ENCODE measurements around the gene RIC1.
"Not testable (repeated sequence)": the region's sequence is repeated elsewhere in the genome, so short reads cannot be mapped to it uniquely, and the experiment has no call there.

RIC1 gene

GRCh38 chr9:5718296-5719032 is 89.6 kb downstream of the RIC1 start:
- H3K27me3 ChIP-seq (ENCODE audit: control insufficient read depth, insufficient read depth, low read length): no peaks in the 10 kb centered on the region
- peaks cover 4% of the 10 kb centered on the region for H3K4me1 ChIP-seq (ENCODE audit: control insufficient read depth, insufficient read depth, low read length)
- no peak overlapping the region for H3K9ac ChIP-seq (ENCODE audit: low read length)
- no peaks in the 10 kb centered on the region for H3K36me3 ChIP-seq (ENCODE audit: control insufficient read depth, insufficient read depth, low read length)
- no peak overlapping the region for H3K4me3 ChIP-seq (ENCODE audit: low read length)
- H3K9me3 ChIP-seq (ENCODE audit: control insufficient read depth, low read length): no peaks in the 10 kb centered on the region

DNA sequence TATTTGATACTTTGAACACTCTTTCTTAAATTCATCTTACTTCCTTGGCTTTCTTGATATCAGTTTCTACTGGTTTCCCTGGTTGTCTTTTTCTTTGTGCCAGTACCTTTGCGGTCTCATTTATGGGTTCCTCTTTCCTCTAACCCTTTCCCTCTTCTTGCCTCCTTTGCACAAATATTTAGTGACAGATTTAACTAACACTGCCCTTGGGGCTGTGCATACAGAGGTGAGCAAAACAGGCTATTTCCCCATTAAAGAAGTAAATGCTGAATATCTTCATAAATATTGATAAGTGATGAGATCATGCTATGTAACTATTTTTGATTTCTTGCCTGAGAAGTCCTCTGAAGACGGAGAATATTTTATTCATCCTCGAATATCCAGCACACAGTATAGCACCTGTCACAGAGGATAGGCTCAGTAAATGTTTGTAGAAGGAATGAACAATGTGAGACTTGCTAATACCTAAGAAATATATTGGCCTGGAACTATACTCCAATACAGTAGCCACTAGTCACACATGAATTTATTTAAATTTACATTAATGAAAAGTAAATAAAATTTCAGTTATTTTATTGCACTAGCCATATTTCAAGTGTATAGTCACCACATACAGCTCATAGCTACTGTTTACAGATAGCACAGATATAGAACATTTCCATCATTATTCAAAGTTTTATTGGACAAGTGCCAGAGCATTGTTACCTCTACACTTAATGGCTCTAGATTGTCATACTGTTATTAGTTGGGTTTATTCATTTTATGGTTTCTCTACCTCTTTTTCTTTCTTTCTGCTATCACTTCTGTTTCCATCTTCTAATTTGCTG is 90.4 kb downstream of the RIC1 start:
- H3K27me3 ChIP-seq (ENCODE audit: control insufficient read depth, insufficient read depth, low read length): no peaks in the 10 kb centered on the region
- no peaks in the 10 kb centered on the region for H3K9me3 ChIP-seq (ENCODE audit: control insufficient read depth, low read length)
- H3K36me3 ChIP-seq (ENCODE audit: control insufficient read depth, insufficient read depth, low read length): no peaks in the 10 kb centered on the region
- peaks cover 4% of the 10 kb centered on the region for H3K4me1 ChIP-seq (ENCODE audit: control insufficient read depth, insufficient read depth, low read length)
- H3K9ac ChIP-seq (ENCODE audit: low read length): no peak overlapping the region
- no peak overlapping the region for H3K4me3 ChIP-seq (ENCODE audit: low read length)

- no peaks in the 10 kb centered on the region for H3K36me3 ChIP-seq (ENCODE audit: control insufficient read depth, insufficient read depth, low read length)
- no peaks in the 10 kb centered on the region for H3K9me3 ChIP-seq (ENCODE audit: control insufficient read depth, low read length)
- H3K4me1 ChIP-seq (ENCODE audit: control insufficient read depth, insufficient read depth, low read length): peaks cover 4% of the 10 kb centered on the region
- H3K27me3 ChIP-seq (ENCODE audit: control insufficient read depth, insufficient read depth, low read length): no peaks in the 10 kb centered on the region
- no peak overlapping the region for H3K4me3 ChIP-seq (ENCODE audit: low read length)
- H3K9ac ChIP-seq (ENCODE audit: low read length): no peak overlapping the region
These were observed 91.2 kb downstream of the RIC1 start for GRCh38 chr9:5720151-5720550.

DNA sequence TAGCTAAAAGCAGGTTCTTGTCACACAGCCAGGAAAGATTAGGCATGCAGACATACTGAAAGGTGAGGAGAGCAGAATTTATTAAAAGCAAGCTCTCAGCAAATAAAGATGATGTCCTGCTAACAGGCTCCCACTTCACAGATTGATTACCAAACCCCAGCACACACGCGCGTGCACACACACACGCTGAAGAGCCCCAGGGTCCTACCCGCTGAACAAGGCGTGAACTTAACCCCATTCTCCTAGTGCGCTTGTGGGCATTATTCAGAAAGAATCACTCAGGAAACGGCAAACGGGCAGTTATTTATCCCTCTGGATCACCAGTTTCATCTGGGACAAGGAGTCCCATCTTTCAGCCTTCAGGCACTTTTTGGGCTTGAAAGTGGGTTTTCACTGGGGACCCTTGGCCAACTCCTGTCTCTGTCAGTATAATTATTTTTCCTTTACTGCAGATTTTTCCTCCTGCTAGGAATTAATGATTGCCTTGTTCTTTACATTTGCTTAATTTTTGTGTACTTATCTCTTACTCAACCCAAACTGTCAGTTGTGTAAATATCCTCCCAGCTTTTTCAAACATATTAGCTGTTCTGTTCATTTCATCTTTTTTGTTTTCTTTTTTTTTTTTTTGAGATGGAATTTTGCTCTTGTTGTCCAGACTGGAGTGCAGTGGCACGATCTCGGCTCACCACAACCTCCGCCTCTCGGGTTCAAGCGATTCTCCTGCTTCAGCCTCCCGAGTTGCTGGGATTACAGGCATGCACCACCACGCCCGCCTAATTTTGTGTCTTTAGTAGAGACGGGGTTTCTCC is 92.6 kb downstream of the RIC1 start:
- Histone ChIP-seq H3K9ac (ENCODE audit: low read length) (no peak overlapping the region), H3K4me3 (ENCODE audit: low read length) (no peak overlapping the region), H3K27me3 (ENCODE audit: control insufficient read depth, insufficient read depth, low read length) (no peaks in the 10 kb centered on the region), H3K4me1 (ENCODE audit: control insufficient read depth, insufficient read depth, low read length) (peaks cover 4% of the 10 kb centered on the region), H3K9me3 (ENCODE audit: control insufficient read depth, low read length) (no peaks in the 10 kb centered on the region), H3K36me3 (ENCODE audit: control insufficient read depth, insufficient read depth, low read length) (no peaks in the 10 kb centered on the region)

DNA sequence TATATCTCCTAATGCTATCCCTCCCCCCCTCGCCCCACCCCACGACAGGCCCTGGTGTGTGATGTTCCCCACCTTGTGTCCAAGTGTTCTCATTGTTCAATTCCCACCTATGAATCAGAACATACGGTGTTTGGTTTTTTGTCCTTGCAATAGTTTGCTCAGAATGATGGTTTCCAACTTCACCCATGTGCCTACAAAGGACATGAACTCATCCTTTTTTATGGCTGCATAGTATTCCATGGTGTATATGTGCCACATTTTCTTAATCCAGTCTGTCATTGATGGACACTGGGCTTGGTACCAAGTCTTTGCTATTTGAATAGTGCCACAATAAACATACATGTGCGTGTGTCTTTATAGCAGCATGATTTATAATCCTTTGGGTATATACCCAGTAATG is 93.8 kb downstream of the RIC1 start:
- not testable (repeated sequence) for H3K9ac ChIP-seq (ENCODE audit: low read length); H3K27me3 ChIP-seq (ENCODE audit: control insufficient read depth, insufficient read depth, low read length); H3K4me3 ChIP-seq (ENCODE audit: low read length); H3K4me1 ChIP-seq (ENCODE audit: control insufficient read depth, insufficient read depth, low read length); H3K9me3 ChIP-seq (ENCODE audit: control insufficient read depth, low read length); H3K36me3 ChIP-seq (ENCODE audit: control insufficient read depth, insufficient read depth, low read length)

- no peak overlapping the region for H3K9ac ChIP-seq (ENCODE audit: low read length)
- H3K27me3 ChIP-seq (ENCODE audit: control insufficient read depth, insufficient read depth, low read length): no peaks in the 10 kb centered on the region
- no peak overlapping the region for H3K4me3 ChIP-seq (ENCODE audit: low read length)
- no peaks in the 10 kb centered on the region for H3K4me1 ChIP-seq (ENCODE audit: control insufficient read depth, insufficient read depth, low read length)
- no peaks in the 10 kb centered on the region for H3K36me3 ChIP-seq (ENCODE audit: control insufficient read depth, insufficient read depth, low read length)
- no peaks in the 10 kb centered on the region for H3K9me3 ChIP-seq (ENCODE audit: control insufficient read depth, low read length)
These were observed 106.2 kb downstream of the RIC1 start for GRCh38 chr9:5735072-5735471.

GRCh38 chr9:5736563-5737346 is 107.8 kb downstream of the RIC1 start:
- Histone ChIP-seq H3K36me3 (ENCODE audit: control insufficient read depth, insufficient read depth, low read length) (no peaks in the 10 kb centered on the region), H3K27me3 (ENCODE audit: control insufficient read depth, insufficient read depth, low read length) (no peaks in the 10 kb centered on the region), H3K4me1 (ENCODE audit: control insufficient read depth, insufficient read depth, low read length) (no peaks in the 10 kb centered on the region), H3K4me3 (ENCODE audit: low read length) (no peak overlapping the region), H3K9ac (ENCODE audit: low read length) (no peak overlapping the region), H3K9me3 (ENCODE audit: control insufficient read depth, low read length) (no peaks in the 10 kb centered on the region)

DNA sequence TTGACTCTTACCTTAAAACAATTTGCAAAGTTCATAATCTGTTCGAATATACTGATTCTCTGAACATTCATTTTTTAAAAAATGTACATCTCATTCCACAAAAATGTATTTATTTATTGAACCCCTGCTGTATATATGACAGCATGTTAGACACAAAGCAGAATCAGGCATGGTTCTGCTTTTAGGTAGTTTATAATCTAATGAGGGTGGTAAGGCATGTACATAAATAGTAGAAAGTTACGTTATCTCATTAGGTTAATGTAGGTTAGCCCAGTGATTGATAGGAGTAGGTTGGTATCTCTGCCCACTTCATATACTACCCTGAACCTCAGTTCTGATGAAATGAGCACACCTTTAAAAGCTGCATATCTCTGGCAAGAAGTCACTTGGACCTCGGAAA is 114.2 kb downstream of the RIC1 start:
- Histone ChIP-seq H3K27me3 (ENCODE audit: control insufficient read depth, insufficient read depth, low read length) (no peaks in the 10 kb centered on the region), H3K36me3 (ENCODE audit: control insufficient read depth, insufficient read depth, low read length) (no peaks in the 10 kb centered on the region), H3K9me3 (ENCODE audit: control insufficient read depth, low read length) (no peaks in the 10 kb centered on the region), H3K9ac (ENCODE audit: low read length) (no peak overlapping the region), H3K4me3 (ENCODE audit: low read length) (no peak overlapping the region), H3K4me1 (ENCODE audit: control insufficient read depth, insufficient read depth, low read length) (no peaks in the 10 kb centered on the region)

DNA sequence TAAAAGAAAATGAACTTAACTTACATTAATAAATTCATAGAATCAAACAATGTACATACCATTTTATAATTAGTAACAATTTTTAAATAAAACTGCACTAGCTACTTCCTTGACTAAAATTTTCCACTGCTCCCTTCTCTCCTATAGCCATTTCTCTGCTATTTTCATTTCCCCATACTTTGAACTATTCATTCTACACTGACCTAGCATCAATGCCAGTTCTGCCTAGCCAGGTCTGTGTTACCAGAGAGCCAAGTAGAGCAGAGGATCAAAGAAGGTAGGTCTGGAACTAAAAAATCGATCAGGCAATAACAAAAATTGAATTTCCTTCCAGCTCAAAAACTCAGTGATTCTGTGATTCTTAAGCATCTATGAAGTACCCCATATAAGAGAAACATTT is 119.5 kb downstream of the RIC1 start:
- Histone ChIP-seq H3K4me3 (ENCODE audit: low read length) (no peak overlapping the region), H3K9me3 (ENCODE audit: control insufficient read depth, low read length) (no peaks in the 10 kb centered on the region), H3K9ac (ENCODE audit: low read length) (no peak overlapping the region), H3K36me3 (ENCODE audit: control insufficient read depth, insufficient read depth, low read length) (no peaks in the 10 kb centered on the region), H3K27me3 (ENCODE audit: control insufficient read depth, insufficient read depth, low read length) (no peaks in the 10 kb centered on the region), H3K4me1 (ENCODE audit: control insufficient read depth, insufficient read depth, low read length) (no peaks in the 10 kb centered on the region)

- no peaks in the 10 kb centered on the region for H3K36me3 ChIP-seq (ENCODE audit: control insufficient read depth, insufficient read depth, low read length)
- no peak overlapping the region for H3K9ac ChIP-seq (ENCODE audit: low read length)
- no peaks in the 10 kb centered on the region for H3K27me3 ChIP-seq (ENCODE audit: control insufficient read depth, insufficient read depth, low read length)
- H3K9me3 ChIP-seq (ENCODE audit: control insufficient read depth, low read length): no peaks in the 10 kb centered on the region
- H3K4me1 ChIP-seq (ENCODE audit: control insufficient read depth, insufficient read depth, low read length): no peaks in the 10 kb centered on the region
- H3K4me3 ChIP-seq (ENCODE audit: low read length): no peak overlapping the region
These were observed 120.4 kb downstream of the RIC1 start for GRCh38 chr9:5749306-5749705.

DNA sequence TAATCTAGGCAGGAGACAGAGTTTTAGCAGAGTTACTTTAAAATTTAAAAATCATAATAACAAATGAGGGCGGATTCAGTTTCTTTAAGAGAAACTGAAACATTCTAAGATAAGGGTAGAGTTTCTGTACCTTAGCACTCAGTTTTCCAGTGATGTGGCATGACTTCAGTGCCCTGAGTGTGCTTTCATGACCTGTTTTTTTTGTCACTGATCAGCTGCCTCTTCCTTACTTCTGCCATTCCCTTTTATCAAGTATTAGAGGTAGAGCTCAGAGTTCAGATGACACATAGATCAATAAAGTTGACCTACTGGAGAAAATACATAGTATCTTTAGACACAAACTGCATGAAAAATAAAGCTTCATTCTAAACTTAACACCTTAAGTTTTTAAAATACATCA is 121.7 kb downstream of the RIC1 start:
- Histone ChIP-seq H3K4me1 (ENCODE audit: control insufficient read depth, insufficient read depth, low read length) (no peaks in the 10 kb centered on the region), H3K4me3 (ENCODE audit: low read length) (no peak overlapping the region), H3K36me3 (ENCODE audit: control insufficient read depth, insufficient read depth, low read length) (no peaks in the 10 kb centered on the region), H3K9ac (ENCODE audit: low read length) (no peak overlapping the region), H3K27me3 (ENCODE audit: control insufficient read depth, insufficient read depth, low read length) (no peaks in the 10 kb centered on the region), H3K9me3 (ENCODE audit: control insufficient read depth, low read length) (no peaks in the 10 kb centered on the region)
